Loucy (cell line): ENCODE data around the gene DRAXIN.

Experiments
- H2AFZ ChIP-seq: fragments of 200-600 bp; sonication (generic); 2 replicates; pipeline ENCODE4 v1.6.0; 2016; ENCODE audit warnings: antibody characterized with exemption, mild to moderate bottlenecking, low read length, moderate library complexity
- H3F3A ChIP-seq: fragments of 200-600 bp; 2 replicates; pipeline ENCODE4 v1.6.0; 2016; ENCODE audit warnings: antibody characterized with exemption, low read depth, mild to moderate bottlenecking
- H3K27me3 ChIP-seq: fragments of 200-600 bp; sonication (generic); 2 replicates; pipeline ENCODE4 v1.6.1; 2014; ENCODE audit warnings: low read length, mild to moderate bottlenecking; ENCODE audit not compliant: insufficient read depth, poor library complexity, severe bottlenecking
- H3K36me3 ChIP-seq: fragments of 200-600 bp; sonication (generic); 2 replicates; pipeline ENCODE4 v1.6.1; 2016; ENCODE audit warnings: low read length; ENCODE audit not compliant: insufficient read depth
- H3K4me1 ChIP-seq: fragments of 200-600 bp; sonication (generic); 2 replicates; pipeline ENCODE4 v1.5.1; 2014; ENCODE audit warnings: low read length, mild to moderate bottlenecking; ENCODE audit not compliant: insufficient read depth, poor library complexity, severe bottlenecking
- H3K4me2 ChIP-seq: fragments of 200-600 bp; sonication (generic); 2 replicates; pipeline ENCODE4 v1.6.0; 2014; ENCODE audit warnings: antibody characterized with exemption, low read length, low read depth, mild to moderate bottlenecking; ENCODE audit not compliant: poor library complexity, severe bottlenecking
- H3K4me3 ChIP-seq: fragments of 200-600 bp; sonication (generic); 2 replicates; pipeline ENCODE4 v1.5.1; 2014; ENCODE audit warnings: low read length, mild to moderate bottlenecking, mixed read lengths; ENCODE audit not compliant: poor library complexity, severe bottlenecking
- H3K79me2 ChIP-seq: fragments of 200-600 bp; sonication (generic); 2 replicates; pipeline ENCODE4 v1.6.1; 2014; ENCODE audit warnings: low read length; ENCODE audit not compliant: insufficient read depth
- H3K9ac ChIP-seq: fragments of 200-600 bp; sonication (generic); 2 replicates; pipeline ENCODE4 v1.6.0; 2014; ENCODE audit warnings: mild to moderate bottlenecking, low read depth, low read length, moderate library complexity; ENCODE audit not compliant: poor library complexity, severe bottlenecking
- H3K9me2 ChIP-seq: fragments of 200-600 bp; sonication (generic); replicated peaks from 2 replicates; pipeline ENCODE4 v1.6.1; 2016; ENCODE audit warnings: low read depth, low read length, mixed read lengths
- H3K9me3 ChIP-seq: fragments of 200-600 bp; sonication (generic); 2 replicates; pipeline ENCODE4 v1.6.1; 2014; ENCODE audit warnings: mild to moderate bottlenecking, antibody characterized with exemption, low read length, low read depth; ENCODE audit not compliant: insufficient read depth
- H4K20me1 ChIP-seq: fragments of 200-600 bp; sonication (generic); 2 replicates; pipeline ENCODE4 v1.6.0; 2014; ENCODE audit warnings: antibody characterized with exemption, low read length, mild to moderate bottlenecking; ENCODE audit not compliant: insufficient read depth, poor library complexity, severe bottlenecking
- CTCF ChIP-seq: fragments of 200-600 bp; sonication (generic); conservative IDR thresholded peaks from 2 replicates; pipeline ENCODE4 v1.5.1; 2014; ENCODE audit warnings: mild to moderate bottlenecking, antibody characterized with exemption, low read length
- EZH2phosphoT487 ChIP-seq: fragments of 200-600 bp; IDR thresholded peaks from 2 replicates; pipeline ENCODE4 v1.6.1; 2018; ENCODE audit warnings: antibody characterized with exemption, mild to moderate bottlenecking, moderate library complexity, borderline replicate concordance

Gene DRAXIN

GRCh38 chr1:11701981-11702803 lies 10.7 kb downstream of the DRAXIN start:
- Histone ChIP-seq H4K20me1 (no peaks in the 10 kb centered on the region), H3K9ac (no peak overlapping the region), H3K9me2 (no peaks in the 10 kb centered on the region), H3K4me1 (peaks cover 25% of the 10 kb centered on the region), H3K9me3 (no peaks in the 10 kb centered on the region), H3K27me3 (no peaks in the 10 kb centered on the region), H3K36me3 (no peaks in the 10 kb centered on the region), H2AFZ (no peak overlapping the region), H3K4me3 (no peak overlapping the region), H3F3A (no peaks in the 10 kb centered on the region), H3K4me2 (no peak overlapping the region), H3K79me2 (peaks cover 4% of the 10 kb centered on the region; the same call in 1 of the 2 replicates)
- no peak for TF ChIP-seq EZH2phosphoT487
- no peak for TF ChIP-seq CTCF

GRCh38 chr1:11703357-11704193 lies 12.1 kb downstream of the DRAXIN start:
- no peaks in the 10 kb centered on the region for H3K9me2 ChIP-seq
- H3K4me3 ChIP-seq = no peak overlapping the region
- H3K79me2 ChIP-seq = peaks cover 4% of the 10 kb centered on the region; the same call in 1 of the 2 replicates
- H2AFZ ChIP-seq = no peak overlapping the region
- peaks cover 15% of the 10 kb centered on the region for H3K4me1 ChIP-seq
- TF ChIP-seq CTCF (no peak), EZH2phosphoT487 (no peak)
- no peaks in the 10 kb centered on the region for H3K27me3 ChIP-seq
- no peaks in the 10 kb centered on the region for H3F3A ChIP-seq
- no peaks in the 10 kb centered on the region; the same call in 1 of the 2 replicates for H3K36me3 ChIP-seq
- H3K4me2 ChIP-seq = no peak overlapping the region
- H3K9ac ChIP-seq = peak overlapping the region; percentile 35
- H3K9me3 ChIP-seq = no peaks in the 10 kb centered on the region
- no peaks in the 10 kb centered on the region for H4K20me1 ChIP-seq

GRCh38 chr1:11704194-11704529 lies 12.7 kb downstream of the DRAXIN start:
- Histone ChIP-seq H3K79me2 (peaks cover 4% of the 10 kb centered on the region; the same call in 1 of the 2 replicates), H4K20me1 (no peaks in the 10 kb centered on the region), H3K4me2 (no peak overlapping the region), H3K9ac (peak overlapping the region; percentile 35), H3K9me3 (no peaks in the 10 kb centered on the region), H3K4me1 (peaks cover 13% of the 10 kb centered on the region), H3K4me3 (no peak overlapping the region), H3K36me3 (no peaks in the 10 kb centered on the region; the same call in 1 of the 2 replicates), H3K27me3 (no peaks in the 10 kb centered on the region), H3F3A (no peaks in the 10 kb centered on the region), H2AFZ (no peak overlapping the region), H3K9me2 (no peaks in the 10 kb centered on the region)
- TF ChIP-seq EZH2phosphoT487 (no peak), CTCF (no peak)
